H1 (cell line): Measurements from ENCODE around the gene DEFB110.

Experiments used
- CTCF ChIP-seq, 3 experiments: IDR thresholded peaks; 1 replicate in 2 of 3; 2 replicates in 1 of 3; pipeline versions ENCODE4 v1.5.1 to v1.6.1; 2011; ENCODE audit warnings: low read length in 3 of 3, mild to moderate bottlenecking in 3 of 3, inconsistent platforms in 2 of 3, low read depth in 1 of 3, moderate library complexity in 1 of 3; ENCODE audit not compliant: insufficient read depth in 1 of 3; ENCODE audit errors: control extremely low read depth in 1 of 3
- E2F6 ChIP-seq: IDR thresholded peaks from 2 replicates; pipeline ENCODE4 v1.6.1; 2012; ENCODE audit warnings: inconsistent platforms
- POLR2A ChIP-seq, 2 experiments: IDR thresholded peaks; 1 replicate in 1 of 2; 2 replicates in 1 of 2; pipeline ENCODE4 v1.6.1; 2011; ENCODE audit warnings: low read depth in 2 of 2, low read length in 2 of 2, mild to moderate bottlenecking in 2 of 2; ENCODE audit errors: control extremely low read depth in 1 of 2

- TF ChIP-seq E2F6 (no peak), POLR2A (IDR thresholded peaks at IDR 0.05; ENCODE audit: control extremely low read depth in 1 of 2, low read depth in 2 of 2, low read length in 2 of 2) (no peak), CTCF (IDR thresholded peaks at IDR 0.05; ENCODE audit: control extremely low read depth in 1 of 3, insufficient read depth in 1 of 3, low read depth in 1 of 3, low read length in 3 of 3) (no peak)
These were observed 34.4 kb upstream of the DEFB110 start for GRCh38 chr6:50056242-50056641.
